ENCODE measurements around the gene ARMC12.

Gene ARMC12

GRCh38 chr6:35731736-35732532 is 4.9 kb upstream of the ARMC12 start:
- in situ Hi-C loops (cut with HindIII; ENCODE audit: low sequenced_read_pairs) = loop anchor here (25.0 kb wide), 1 partner anchor 170 kb away; no protein-coding TSS in a partner anchor

GRCh38 chr6:35733633-35734032 is 3.2 kb upstream of the ARMC12 start:
- in situ Hi-C loops (cut with HindIII; ENCODE audit: low sequenced_read_pairs) = loop anchor here (25.0 kb wide), 1 partner anchor 171 kb away; no protein-coding TSS in a partner anchor

- in situ Hi-C loops (cut with HindIII; ENCODE audit: low sequenced_read_pairs) = loop anchor here (25.0 kb wide), 1 partner anchor 172 kb away; no protein-coding TSS in a partner anchor
These were observed 2.5 kb upstream of the ARMC12 start for GRCh38 chr6:35734319-35734718.

- in situ Hi-C loops (cut with HindIII; ENCODE audit: low sequenced_read_pairs) = loop anchor here (25.0 kb wide), 1 partner anchor 173 kb away; no protein-coding TSS in a partner anchor
These were observed 1.4 kb upstream of the ARMC12 start for GRCh38 chr6:35735452-35735851.

- in situ Hi-C loops (cut with HindIII; ENCODE audit: low sequenced_read_pairs) = loop anchor here (25.0 kb wide), 1 partner anchor 174 kb away; no protein-coding TSS in a partner anchor
These were observed 458 bp upstream of the ARMC12 start for GRCh38 chr6:35736253-35736894.

- in situ Hi-C loops (cut with HindIII; ENCODE audit: low sequenced_read_pairs) = loop anchor here (25.0 kb wide), 1 partner anchor 175 kb away; no protein-coding TSS in a partner anchor
These were observed 780 bp downstream of the ARMC12 start for GRCh38 chr6:35737413-35738211.

GRCh38 chr6:35739645-35740524 is 3.1 kb downstream of the ARMC12 start:
- in situ Hi-C loops (cut with HindIII; ENCODE audit: low sequenced_read_pairs) = loop anchor here (25.0 kb wide), 1 partner anchor 178 kb away; no protein-coding TSS in a partner anchor

GRCh38 chr6:35742842-35743241 is 6.0 kb downstream of the ARMC12 start:
- in situ Hi-C loops (cut with HindIII; ENCODE audit: low sequenced_read_pairs) = loop anchor here (25.0 kb wide), 1 partner anchor 181 kb away; no protein-coding TSS in a partner anchor

GRCh38 chr6:35745509-35745908 is 8.7 kb downstream of the ARMC12 start:
- in situ Hi-C loops (cut with HindIII; ENCODE audit: low sequenced_read_pairs) = loop anchor here (25.0 kb wide), 1 partner anchor 183 kb away; no protein-coding TSS in a partner anchor

- in situ Hi-C loops (cut with HindIII; ENCODE audit: low sequenced_read_pairs) = loop anchor here (25.0 kb wide), 1 partner anchor 184 kb away; no protein-coding TSS in a partner anchor
These were observed 9.7 kb downstream of the ARMC12 start for GRCh38 chr6:35746516-35746915.

GRCh38 chr6:35747877-35748276 is 11.0 kb downstream of the ARMC12 start:
- in situ Hi-C loops (cut with HindIII; ENCODE audit: low sequenced_read_pairs) = loop anchor here (25.0 kb wide), 1 partner anchor 186 kb away; no protein-coding TSS in a partner anchor

GRCh38 chr6:35750557-35750956 is 13.7 kb downstream of the ARMC12 start:
- in situ Hi-C loops (cut with HindIII; ENCODE audit: low sequenced_read_pairs) = no loop called here

GRCh38 chr6:35751594-35751993 is 14.8 kb downstream of the ARMC12 start:
- in situ Hi-C loops (cut with HindIII; ENCODE audit: low sequenced_read_pairs) = no loop called here

GRCh38 chr6:35752330-35752729 is 15.5 kb downstream of the ARMC12 start:
- in situ Hi-C loops (cut with HindIII; ENCODE audit: low sequenced_read_pairs) = no loop called here

- in situ Hi-C loops (cut with HindIII; ENCODE audit: low sequenced_read_pairs) = no loop called here
These were observed 17.8 kb downstream of the ARMC12 start for GRCh38 chr6:35754452-35755277.

GRCh38 chr6:35755278-35755924 is 18.6 kb downstream of the ARMC12 start:
- in situ Hi-C loops (cut with HindIII; ENCODE audit: low sequenced_read_pairs) = no loop called here

GRCh38 chr6:35757456-35758123 is 20.8 kb downstream of the ARMC12 start:
- in situ Hi-C loops (cut with HindIII; ENCODE audit: low sequenced_read_pairs) = no loop called here

- in situ Hi-C loops (cut with HindIII; ENCODE audit: low sequenced_read_pairs) = no loop called here
These were observed 22.6 kb downstream of the ARMC12 start for GRCh38 chr6:35759426-35759825.
